HepG2 (cell line): Measurements from ENCODE around the gene AGAP1. TPM values are rescaled to one million over a fixed set of nuclear protein-coding genes. Genes with fewer than 3 reads are reported as not detected.

Experiments
- ATAC-seq: fragments of 200-7000 bp; cut with Tn5 transposase; 3 replicates; pipeline ENCODE4 v1.9.1; 2020; ENCODE audit warnings: mild to moderate bottlenecking, moderate library complexity
- BruUV-seq: library from RNA; stranded (reverse); fragments of 400-500 nt; replicated peaks from 2 replicates; lab custom pipeline; 2021; lab: Mats Ljungman, UMichigan
- CTCF ChIA-PET: fragments of 300-600 bp; formaldehyde crosslinking; extraction: SDS; loops from one replicate; lab custom pipeline; 2021; ENCODE audit warnings: low total read pairs, inconsistent platforms, low intra/inter-chr PET ratio; lab: Yijun Ruan, JAX
- POLR2A ChIA-PET: fragments of 350-600 bp; sonication (Branson Sonifier 250); formaldehyde crosslinking; loops from one replicate; lab custom pipeline; 2020; ENCODE audit warnings: antibody characterized with exemption, inconsistent platforms; lab: Yijun Ruan, JAX
- DNase-seq: peaks from one replicate; pipeline ENCODE4 v3.0.0-alpha.2; 2015; ENCODE audit warnings: low spot score
- FAIRE-seq: peaks from 3 replicates; lab custom pipeline; 2011; peaks lifted over from hg19 to GRCh38; lab: Jason Lieb, UNC
- H2AFZ ChIP-seq: one replicate; pipeline ENCODE4 v1.6.1; 2011; ENCODE audit warnings: low read length, inconsistent platforms
- H3K27ac ChIP-seq: fragments of 300-600 bp; 3 replicates; pipeline ENCODE4 v1.8.0; 2011; ENCODE audit warnings: mixed run types, mild to moderate bottlenecking, mixed read lengths, low read length, inconsistent platforms; ENCODE audit not compliant: insufficient read depth; ENCODE audit errors: extremely low read length
- H3K27me3 ChIP-seq, 2 experiments: fragments of 200-600 bp in 1 of 2; 2 replicates in 1 of 2; 3 replicates in 1 of 2; pipeline versions ENCODE4 v1.6.0 to v1.8.0; 2011; ENCODE audit warnings: low read length in 2 of 2, mild to moderate bottlenecking in 2 of 2, moderate library complexity in 2 of 2, inconsistent platforms in 1 of 2; ENCODE audit not compliant: insufficient read depth in 2 of 2, control insufficient read depth in 1 of 2
- H3K36me3 ChIP-seq, 2 experiments: fragments of 200-600 bp in 1 of 2; replicated peaks in 1 of 2; 2 replicates in 1 of 2; 3 replicates in 1 of 2; pipeline versions ENCODE4 v1.5.1 to v1.8.0; 2011; ENCODE audit warnings: low read length in 2 of 2, inconsistent platforms in 1 of 2; ENCODE audit not compliant: insufficient read depth in 2 of 2, control insufficient read depth in 1 of 2
- H3K4me1 ChIP-seq: 2 replicates; pipeline ENCODE4 v1.5.1; 2012; ENCODE audit warnings: low read length, inconsistent platforms; ENCODE audit not compliant: insufficient read depth
- H3K4me2 ChIP-seq: 2 replicates; pipeline ENCODE4 v1.6.0; 2011; ENCODE audit warnings: low read depth, low read length, inconsistent platforms
- H3K4me3 ChIP-seq, 3 experiments: fragments of 200-600 bp in 1 of 3; sonication (generic), shearing (Covaris generic) in 1 of 3; replicated peaks in 1 of 3; 2 replicates each; pipeline ENCODE4 v1.5.1; 2011 to 2016; ENCODE audit warnings: low read length in 3 of 3, inconsistent platforms in 2 of 3, low read depth in 2 of 3, mild to moderate bottlenecking in 2 of 3, control low read depth in 1 of 3, mixed read lengths in 1 of 3; ENCODE audit not compliant: insufficient read depth in 1 of 3
- H3K79me2 ChIP-seq: one replicate; pipeline ENCODE4 v1.6.1; 2011; ENCODE audit warnings: low read length, inconsistent platforms; ENCODE audit not compliant: insufficient read depth
- H3K9ac ChIP-seq: 2 replicates; pipeline ENCODE4 v1.6.0; 2011; ENCODE audit warnings: mild to moderate bottlenecking, low read depth, low read length, inconsistent platforms; ENCODE audit not compliant: insufficient read depth
- H3K9me3 ChIP-seq: 2 replicates; pipeline ENCODE4 v1.5.1; 2012; ENCODE audit warnings: mild to moderate bottlenecking, low read length
- H4K20me1 ChIP-seq: 2 replicates; pipeline ENCODE4 v1.6.0; 2011; ENCODE audit warnings: inconsistent platforms, mild to moderate bottlenecking, low read length, moderate library complexity; ENCODE audit not compliant: insufficient read depth
- ARHGAP35 ChIP-seq: sonication (generic); formaldehyde crosslinking; IDR thresholded peaks from 2 replicates; pipeline ENCODE4 v1.9.0; 2022; ENCODE audit warnings: mild to moderate bottlenecking, inconsistent platforms, moderate library complexity, missing genetic modification reagents, borderline replicate concordance
- CENPX ChIP-seq: sonication (generic); formaldehyde crosslinking; IDR thresholded peaks from 2 replicates; pipeline ENCODE4 v1.9.0; 2021; ENCODE audit warnings: mild to moderate bottlenecking, missing genetic modification reagents, moderate library complexity
- DNMT1 ChIP-seq: sonication (generic); formaldehyde crosslinking; IDR thresholded peaks from 2 replicates; pipeline ENCODE4 v1.5.1; 2020; ENCODE audit warnings: mild to moderate bottlenecking, missing genetic modification reagents
- HMGA1 ChIP-seq: sonication (generic); formaldehyde crosslinking; conservative IDR thresholded peaks from 2 replicates; pipeline ENCODE4 v1.4.0; 2020; ENCODE audit warnings: missing genetic modification reagents
- MED8 ChIP-seq: sonication (generic); formaldehyde crosslinking; IDR thresholded peaks from 2 replicates; pipeline ENCODE4 v1.8.1; 2023; ENCODE audit warnings: mild to moderate bottlenecking, missing genetic modification reagents; ENCODE audit not compliant: insufficient replicate concordance
- MXI1 ChIP-seq: IDR thresholded peaks from 3 replicates; pipeline ENCODE4 v1.6.1; 2012; ENCODE audit warnings: low read depth, low read length, inconsistent platforms, borderline replicate concordance
- ZFP36L2 ChIP-seq: sonication (generic); formaldehyde crosslinking; IDR thresholded peaks from 2 replicates; pipeline ENCODE4 v1.4.0; 2020; ENCODE audit warnings: missing genetic modification reagents
- ZNF879 ChIP-seq: sonication (generic); formaldehyde crosslinking; IDR thresholded peaks from 2 replicates; pipeline ENCODE4 v1.8.1; 2023; ENCODE audit warnings: missing genetic modification reagents
- WGBS: methylation state at CpG from one replicate; pipeline ENCODE4 v1.1.6; 2017; ENCODE audit warnings: low lambda C conversion rate; 5-methylcytosine and 5-hydroxymethylcytosine counted together
- in situ Hi-C: cut with HindIII; loops from 2 replicates; pipeline ENCODE4 v1.10.0; 2017; ENCODE audit warnings: low pct_unique_long_range_greater_than_20kb; ENCODE audit not compliant: extremely low pct_ligation_motif_present
- intact Hi-C: fragments of 100-400 bp; cut with micrococcal nuclease; formaldehyde crosslinking; loops from one replicate; pipeline ENCODE4 v1.10.0; 2022; ENCODE audit not compliant: unreplicated experiment
- polyA plus RNA-seq, 8 experiments: library from polyadenylated mRNA; depleted of rRNA in 3 of 8; stranded (reverse) in 7 of 8; unstranded in 1 of 8; fragments of >200 nt; fragmentation: Illumina TruSeq in 4 of 8; extraction: Trizol in 4 of 8; gene quantifications; 2 replicates each; pipeline versions ENCODE4 v1.2.1 to v1.2.3, GENCODE V29; 2011 to 2016; ENCODE audit warnings: low read depth in 4 of 8, missing spikeins in 1 of 8, mixed read lengths in 1 of 8; ENCODE audit not compliant: insufficient read depth in 1 of 8
- total RNA-seq, 5 experiments: library from RNA; depleted of rRNA; stranded (reverse); fragments of >200 nt; fragmentation: Illumina TruSeq; extraction: Trizol; gene quantifications; 2 replicates each; pipeline ENCODE4 v1.2.3, GENCODE V29; 2016; ENCODE audit warnings: low read depth in 1 of 5
- TF ChIP-seq, protein P1 (sequence below): sonication (generic); formaldehyde crosslinking; IDR thresholded peaks from 2 replicates; pipeline ENCODE4 v1.4.0; 2020; ENCODE audit warnings: missing genetic modification reagents, low read depth, mild to moderate bottlenecking, borderline replicate concordance
- TF ChIP-seq, protein P2 (sequence below): sonication (generic); formaldehyde crosslinking; IDR thresholded peaks from 2 replicates; pipeline ENCODE4 v1.5.0; 2020; ENCODE audit warnings: mild to moderate bottlenecking, missing genetic modification reagents, borderline replicate concordance

Gene AGAP1
- total and polyA plus RNA-seq, 2 of the 13 experiments (the other 11 are each of a cell fraction or from before 2014, with no cell fraction given) = 21.2 to 32.7 TPM

DNA sequence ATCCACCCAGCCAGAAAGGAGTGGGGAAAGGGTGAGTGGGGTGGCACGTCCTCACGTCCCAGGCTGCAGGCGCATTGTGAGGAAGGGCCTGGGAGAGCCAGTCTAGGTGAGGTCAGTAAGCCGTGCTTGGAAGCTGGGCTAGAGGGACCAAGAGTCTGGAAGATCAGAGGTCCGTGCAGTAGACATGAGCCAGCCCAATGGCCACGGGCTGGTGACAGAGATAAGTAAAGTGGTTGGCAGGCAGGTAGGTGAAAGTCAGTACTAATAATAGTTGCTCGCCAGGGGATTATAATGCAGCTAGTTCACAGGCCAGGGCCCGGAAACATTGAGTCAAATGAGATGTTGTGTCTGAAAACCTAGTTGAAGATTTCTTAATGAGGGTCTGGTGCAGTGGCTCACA is 541.1 kb downstream of the AGAP1 start:
- no TSS peak for BruUV-seq
- POLR2A ChIA-PET = no interaction called here
- no peak overlapping the region for H3K27ac ChIP-seq
- FAIRE-seq = no peak
- no peak for TF ChIP-seq MXI1
- TF ChIP-seq, protein P1, sequence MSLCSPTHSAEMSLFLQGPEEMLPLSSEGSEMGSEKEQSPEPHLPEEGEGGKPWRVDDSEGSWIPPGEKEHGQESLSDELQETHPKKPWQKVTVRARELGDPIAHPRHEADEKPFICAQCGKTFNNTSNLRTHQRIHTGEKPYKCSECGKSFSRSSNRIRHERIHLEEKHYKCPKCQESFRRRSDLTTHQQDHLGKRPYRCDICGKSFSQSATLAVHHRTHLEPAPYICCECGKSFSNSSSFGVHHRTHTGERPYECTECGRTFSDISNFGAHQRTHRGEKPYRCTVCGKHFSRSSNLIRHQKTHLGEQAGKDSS (CRISPR knock-in tag) = no peak
- TF ChIP-seq MED8 (CRISPR knock-in tag) = no peak
- ATAC-seq = peak; percentile 18; the same call in 1 of the 3 replicates
- no peaks in the 10 kb centered on the region for H3K4me1 ChIP-seq
- H3K9ac ChIP-seq = no peak overlapping the region
- no peak overlapping the region for H3K4me3 ChIP-seq
- no peak overlapping the region for H3K4me2 ChIP-seq
- no peaks in the 10 kb centered on the region for H3K9me3 ChIP-seq
- H3K36me3 ChIP-seq = peaks cover 8 to 13% of the 10 kb centered on the region in 2 experiments; a peak in 4 of 5 replicates
- WGBS = 86% methylated on average over 8 of the region's 8 CpGs
- no peak for DNase-seq
- no peaks in the 10 kb centered on the region for H3K79me2 ChIP-seq
- intact Hi-C loops (no loop called here), in situ Hi-C loops (no loop called here)
- no peaks in the 10 kb centered on the region for H4K20me1 ChIP-seq
- no peaks in the 10 kb centered on the region for H3K27me3 ChIP-seq
- H2AFZ ChIP-seq = no peak overlapping the region
- CTCF ChIA-PET = no interaction called here

DNA sequence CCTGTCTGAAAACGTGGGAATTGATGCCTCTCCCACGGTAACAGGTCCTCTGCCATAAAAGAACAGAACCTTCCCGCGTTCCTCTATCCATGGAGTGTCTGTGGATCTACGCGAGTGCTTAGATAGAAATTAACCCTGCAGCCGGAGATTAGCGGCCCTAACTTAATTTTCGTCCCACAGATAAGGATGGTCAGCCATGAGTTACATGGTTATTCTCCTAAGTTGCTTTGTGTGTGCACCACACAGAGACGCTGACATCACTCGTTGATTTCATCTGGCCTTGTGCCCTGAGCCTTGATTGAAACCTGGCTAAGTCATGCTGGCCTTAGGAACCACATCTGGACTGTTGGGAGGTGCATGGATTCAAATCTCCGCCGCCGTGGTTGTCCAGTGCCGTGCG is 542.2 kb downstream of the AGAP1 start:
- Histone ChIP-seq H3K27me3 (no peaks in the 10 kb centered on the region), H2AFZ (no peak overlapping the region), H3K9me3 (no peaks in the 10 kb centered on the region), H3K79me2 (no peaks in the 10 kb centered on the region), H3K9ac (no peak overlapping the region), H3K4me1 (no peaks in the 10 kb centered on the region), H4K20me1 (no peaks in the 10 kb centered on the region), H3K27ac (no peak overlapping the region), H3K4me2 (no peak overlapping the region), H3K36me3 (peaks cover 13 to 19% of the 10 kb centered on the region in 2 experiments; a peak in 4 of 5 replicates), H3K4me3 (no peak overlapping the region)
- 91% methylated on average over 16 of the region's 16 CpGs for WGBS
- no TSS peak for BruUV-seq
- intact Hi-C loops = no loop called here
- no peak for ATAC-seq
- in situ Hi-C loops = no loop called here
- CTCF ChIA-PET = no interaction called here
- no peak for FAIRE-seq
- POLR2A ChIA-PET = no interaction called here
- DNase-seq = no peak
- TF ChIP-seq DNMT1 (CRISPR knock-in tag) (no peak), HMGA1 (CRISPR knock-in tag) (no peak), ZFP36L2 (CRISPR knock-in tag) (no peak), ARHGAP35 (CRISPR knock-in tag) (no peak), CENPX (CRISPR knock-in tag) (no peak), ZNF879 (no peak)
- TF ChIP-seq, protein P2, sequence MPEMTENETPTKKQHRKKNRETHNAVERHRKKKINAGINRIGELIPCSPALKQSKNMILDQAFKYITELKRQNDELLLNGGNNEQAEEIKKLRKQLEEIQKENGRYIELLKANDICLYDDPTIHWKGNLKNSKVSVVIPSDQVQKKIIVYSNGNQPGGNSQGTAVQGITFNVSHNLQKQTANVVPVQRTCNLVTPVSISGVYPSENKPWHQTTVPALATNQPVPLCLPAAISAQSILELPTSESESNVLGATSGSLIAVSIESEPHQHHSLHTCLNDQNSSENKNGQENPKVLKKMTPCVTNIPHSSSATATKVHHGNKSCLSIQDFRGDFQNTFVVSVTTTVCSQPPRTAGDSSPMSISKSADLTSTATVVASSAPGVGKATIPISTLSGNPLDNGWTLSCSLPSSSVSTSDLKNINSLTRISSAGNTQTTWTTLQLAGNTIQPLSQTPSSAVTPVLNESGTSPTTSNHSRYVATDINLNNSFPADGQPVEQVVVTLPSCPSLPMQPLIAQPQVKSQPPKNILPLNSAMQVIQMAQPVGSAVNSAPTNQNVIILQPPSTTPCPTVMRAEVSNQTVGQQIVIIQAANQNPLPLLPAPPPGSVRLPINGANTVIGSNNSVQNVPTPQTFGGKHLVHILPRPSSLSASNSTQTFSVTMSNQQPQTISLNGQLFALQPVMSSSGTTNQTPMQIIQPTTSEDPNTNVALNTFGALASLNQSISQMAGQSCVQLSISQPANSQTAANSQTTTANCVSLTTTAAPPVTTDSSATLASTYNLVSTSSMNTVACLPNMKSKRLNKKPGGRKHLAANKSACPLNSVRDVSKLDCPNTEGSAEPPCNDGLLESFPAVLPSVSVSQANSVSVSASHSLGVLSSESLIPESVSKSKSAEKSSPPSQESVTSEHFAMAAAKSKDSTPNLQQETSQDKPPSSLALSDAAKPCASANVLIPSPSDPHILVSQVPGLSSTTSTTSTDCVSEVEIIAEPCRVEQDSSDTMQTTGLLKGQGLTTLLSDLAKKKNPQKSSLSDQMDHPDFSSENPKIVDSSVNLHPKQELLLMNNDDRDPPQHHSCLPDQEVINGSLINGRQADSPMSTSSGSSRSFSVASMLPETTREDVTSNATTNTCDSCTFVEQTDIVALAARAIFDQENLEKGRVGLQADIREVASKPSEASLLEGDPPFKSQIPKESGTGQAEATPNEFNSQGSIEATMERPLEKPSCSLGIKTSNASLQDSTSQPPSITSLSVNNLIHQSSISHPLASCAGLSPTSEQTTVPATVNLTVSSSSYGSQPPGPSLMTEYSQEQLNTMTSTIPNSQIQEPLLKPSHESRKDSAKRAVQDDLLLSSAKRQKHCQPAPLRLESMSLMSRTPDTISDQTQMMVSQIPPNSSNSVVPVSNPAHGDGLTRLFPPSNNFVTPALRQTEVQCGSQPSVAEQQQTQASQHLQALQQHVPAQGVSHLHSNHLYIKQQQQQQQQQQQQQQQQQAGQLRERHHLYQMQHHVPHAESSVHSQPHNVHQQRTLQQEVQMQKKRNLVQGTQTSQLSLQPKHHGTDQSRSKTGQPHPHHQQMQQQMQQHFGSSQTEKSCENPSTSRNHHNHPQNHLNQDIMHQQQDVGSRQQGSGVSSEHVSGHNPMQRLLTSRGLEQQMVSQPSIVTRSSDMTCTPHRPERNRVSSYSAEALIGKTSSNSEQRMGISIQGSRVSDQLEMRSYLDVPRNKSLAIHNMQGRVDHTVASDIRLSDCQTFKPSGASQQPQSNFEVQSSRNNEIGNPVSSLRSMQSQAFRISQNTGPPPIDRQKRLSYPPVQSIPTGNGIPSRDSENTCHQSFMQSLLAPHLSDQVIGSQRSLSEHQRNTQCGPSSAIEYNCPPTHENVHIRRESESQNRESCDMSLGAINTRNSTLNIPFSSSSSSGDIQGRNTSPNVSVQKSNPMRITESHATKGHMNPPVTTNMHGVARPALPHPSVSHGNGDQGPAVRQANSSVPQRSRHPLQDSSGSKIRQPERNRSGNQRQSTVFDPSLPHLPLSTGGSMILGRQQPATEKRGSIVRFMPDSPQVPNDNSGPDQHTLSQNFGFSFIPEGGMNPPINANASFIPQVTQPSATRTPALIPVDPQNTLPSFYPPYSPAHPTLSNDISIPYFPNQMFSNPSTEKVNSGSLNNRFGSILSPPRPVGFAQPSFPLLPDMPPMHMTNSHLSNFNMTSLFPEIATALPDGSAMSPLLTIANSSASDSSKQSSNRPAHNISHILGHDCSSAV (CRISPR knock-in tag) = no peak
